ENCODE measurements around the gene SNX30. TPM values are rescaled to one million over a fixed set of nuclear protein-coding genes. Genes with fewer than 3 reads are reported as not detected.

Gene SNX30
- total RNA-seq, 4 donors from 2014 or later, result 6.2 to 18.2 (median 10.4) TPM

- 66 to 80% methylated on average over 5 to 13 of the region's 19 CpGs for whole genome bisulfite sequencing, 2 donors (ENCODE audit: low coverage in 1 of 2)
- Histone ChIP-seq H3K36me3 (peaks cover 0 to 13% of the 10 kb centered on the region in 2 donors), H3K27ac (peak overlapping the region in 2 of 4 donors; percentile 27 to 48), H3K27me3 (no peaks in the 10 kb centered on the region), H3K4me3 (no peak overlapping the region), H3K9me3 (no peaks in the 10 kb centered on the region), H3K4me1 (peaks cover 0 to 4% (median 0%) of the 10 kb centered on the region in 3 donors)
- peak; percentile 52 for ATAC-seq
- no peak for TF ChIP-seq CTCF (IDR thresholded peaks at IDR 0.05)
- TF ChIP-seq POLR2A (IDR thresholded peaks at IDR 0.05), result no peak
- no peak for TF ChIP-seq EP300 (IDR thresholded peaks at IDR 0.05)
- TF ChIP-seq POLR2AphosphoS5 (IDR thresholded peaks at IDR 0.05), result no peak
Measured at GRCh38 chr9:112861638-112862555, 111.3 kb downstream of the SNX30 start.

- ATAC-seq, result no peak
- Histone ChIP-seq H3K27ac (peak overlapping the region in 1 of 4 donors; percentile 34), H3K27me3 (no peaks in the 10 kb centered on the region), H3K9me3 (no peaks in the 10 kb centered on the region), H3K4me1 (peaks cover 0 to 4% (median 0%) of the 10 kb centered on the region in 3 donors), H3K4me3 (no peak overlapping the region), H3K36me3 (peaks cover 0 to 22% of the 10 kb centered on the region in 2 donors)
- WGBS, 2 donors (ENCODE audit: low coverage in 1 of 2), result 19% methylated on average over 3 of the region's 4 CpGs; no CpG with 5 or more reads in 1 of the 2 donors
- TF ChIP-seq POLR2AphosphoS5 (IDR thresholded peaks at IDR 0.05) (no peak), EP300 (IDR thresholded peaks at IDR 0.05) (no peak), CTCF (IDR thresholded peaks at IDR 0.05) (no peak), POLR2A (IDR thresholded peaks at IDR 0.05) (no peak)
Measured at GRCh38 chr9:112863214-112863613, 112.7 kb downstream of the SNX30 start.

- WGBS, 2 donors (ENCODE audit: low coverage in 1 of 2), result 57 to 92% methylated on average over 2 of the region's 2 CpGs
- TF ChIP-seq CTCF (IDR thresholded peaks at IDR 0.05) (no peak), EP300 (IDR thresholded peaks at IDR 0.05) (no peak), POLR2A (IDR thresholded peaks at IDR 0.05) (no peak)
Measured at GRCh38 chr9:112863746-112864145, 113.2 kb downstream of the SNX30 start.

GRCh38 chr9:112864403-112864802 lies 113.8 kb downstream of the SNX30 start:
- no peak for ATAC-seq
- no peaks in the 10 kb centered on the region for H3K27me3 ChIP-seq
- no peak for TF ChIP-seq EP300 (IDR thresholded peaks at IDR 0.05)
- TF ChIP-seq POLR2AphosphoS5 (IDR thresholded peaks at IDR 0.05), result no peak
- TF ChIP-seq CTCF (IDR thresholded peaks at IDR 0.05), result no peak
- TF ChIP-seq POLR2A (IDR thresholded peaks at IDR 0.05), result no peak
- H3K4me1 ChIP-seq, result peaks cover 0 to 4% (median 0%) of the 10 kb centered on the region in 3 donors
- no peak overlapping the region for H3K27ac ChIP-seq
- H3K4me3 ChIP-seq, result no peak overlapping the region
- H3K9me3 ChIP-seq, result no peaks in the 10 kb centered on the region
- 100% methylated on average over 2 of the region's 3 CpGs; no CpG with 5 or more reads in 1 of the 2 donors for WGBS, 2 donors (ENCODE audit: low coverage in 1 of 2)
- H3K36me3 ChIP-seq, result peaks cover 0 to 34% of the 10 kb centered on the region in 2 donors

More at GRCh38 chr9:112863746-112864145, 113.2 kb downstream of the SNX30 start:
- Histone ChIP-seq H3K9me3 (no peaks in the 10 kb centered on the region), H3K4me3 (no peak overlapping the region), H3K4me1 (peaks cover 0 to 4% (median 0%) of the 10 kb centered on the region in 3 donors), H3K27me3 (no peaks in the 10 kb centered on the region), H3K27ac (no peak overlapping the region), H3K36me3 (peaks cover 0 to 28% of the 10 kb centered on the region in 2 donors)
- ATAC-seq, result no peak

All from gastroesophageal sphincter (tissue), 4 donors.